B cell (primary cell): ENCODE data around the gene C16orf86. TPM values are rescaled to one million over a fixed set of nuclear protein-coding genes. Genes with fewer than 3 reads are reported as not detected.

Experiments
- ATAC-seq: fragments of 200-7000 bp; cut with Tn5 transposase; one replicate; pipeline ENCODE4 v1.10.0; 2021; ENCODE audit warnings: low read depth, mild to moderate bottlenecking, moderate number of reproducible peaks, moderate library complexity
- CTCF ChIA-PET: fragments of 350-600 bp; sonication (Branson Sonifier 250); formaldehyde crosslinking; loops from one replicate; lab custom pipeline; 2021; ENCODE audit warnings: antibody characterized with exemption, inconsistent platforms; lab: Charles Lee
- POLR2A ChIA-PET: fragments of 350-600 bp; sonication (Branson Sonifier 250); formaldehyde crosslinking; loops from one replicate; lab custom pipeline; 2021; ENCODE audit warnings: antibody characterized with exemption; lab: Charles Lee
- DNase-seq: peaks from one replicate; pipeline ENCODE4 v3.0.0; 2013
- H2AFZ ChIP-seq: 2 replicates; pipeline ENCODE4 v1.6.1; 2012; ENCODE audit warnings: mild to moderate bottlenecking, low read depth, low read length; ENCODE audit not compliant: insufficient read depth, poor library complexity, severe bottlenecking
- H3K27ac ChIP-seq, 2 donors: 1 replicate in 1 of 2; 2 replicates in 1 of 2; pipeline ENCODE4 v1.5.1; 2012 to 2013; ENCODE audit warnings: low read length in 2 of 2, mild to moderate bottlenecking in 2 of 2, moderate library complexity in 1 of 2
- H3K27me3 ChIP-seq, 4 experiments: fragments of 200-600 bp in 1 of 4; sonication (generic) in 1 of 4; replicated peaks in 1 of 4; 1 replicate in 2 of 4; 2 replicates in 2 of 4; pipeline versions ENCODE4 v1.6.1 to v1.7.0; 2013 to 2016; ENCODE audit warnings: low read length in 3 of 4, mild to moderate bottlenecking in 2 of 4, mixed read lengths in 1 of 4, moderate library complexity in 1 of 4; ENCODE audit not compliant: insufficient read depth in 4 of 4, control insufficient read depth in 3 of 4; ENCODE audit errors: control extremely low read depth in 1 of 4
- H3K36me3 ChIP-seq, 2 experiments: replicated peaks in 1 of 2; 1 replicate in 1 of 2; 2 replicates in 1 of 2; pipeline versions ENCODE4 v1.6.1 to v1.7.1; 2013; ENCODE audit warnings: low read length in 1 of 2; ENCODE audit not compliant: insufficient read depth in 2 of 2, control insufficient read depth in 1 of 2; ENCODE audit errors: control extremely low read depth in 1 of 2, extremely low read depth in 1 of 2
- H3K4me1 ChIP-seq, 2 donors: fragments of 200-600 bp in 1 of 2; sonication (generic) in 1 of 2; 1 replicate in 1 of 2; 2 replicates in 1 of 2; pipeline versions ENCODE4 v1.5.1 to v1.6.1; 2013 to 2017; ENCODE audit warnings: low read length in 2 of 2; ENCODE audit not compliant: control insufficient read depth in 2 of 2, insufficient read depth in 2 of 2
- H3K4me2 ChIP-seq: replicated peaks from 2 replicates; pipeline ENCODE3; 2012; ENCODE audit warnings: mild to moderate bottlenecking, low read depth, low read length; ENCODE audit not compliant: poor library complexity, severe bottlenecking
- H3K4me3 ChIP-seq, 5 experiments: fragments of 200-600 bp in 1 of 5; sonication (generic) in 1 of 5; 1 replicate in 3 of 5; 2 replicates in 2 of 5; pipeline versions ENCODE4 v1.5.1 to v1.7.0; 2011 to 2016; ENCODE audit warnings: low read length in 4 of 5, mild to moderate bottlenecking in 4 of 5, low read depth in 2 of 5, control low read depth in 1 of 5, moderate library complexity in 1 of 5; ENCODE audit not compliant: insufficient read depth in 1 of 5; ENCODE audit errors: control extremely low read depth in 1 of 5, extremely low read depth in 1 of 5
- H3K79me2 ChIP-seq: fragments of 200-600 bp; sonication (generic); one replicate; pipeline ENCODE4 v1.6.0; 2016; ENCODE audit warnings: low read length; ENCODE audit not compliant: control insufficient read depth, insufficient read depth
- H3K9ac ChIP-seq: fragments of 200-600 bp; sonication (generic); 2 replicates; pipeline ENCODE4 v1.6.1; 2017; ENCODE audit warnings: mild to moderate bottlenecking, low read length, moderate library complexity
- H3K9me3 ChIP-seq, 3 donors: one replicate each; pipeline versions ENCODE4 v1.6.1 to v1.7.1; 2013; ENCODE audit warnings: low read length in 2 of 3; ENCODE audit not compliant: control insufficient read depth in 2 of 3, insufficient read depth in 1 of 3; ENCODE audit errors: control extremely low read depth in 1 of 3
- H4K20me1 ChIP-seq: 2 replicates; pipeline ENCODE4 v1.6.0; 2012; ENCODE audit warnings: mild to moderate bottlenecking, low read length; ENCODE audit not compliant: insufficient read depth, control insufficient read depth, poor library complexity, severe bottlenecking
- H3K27ac Mint-ChIP-seq: one replicate; pipeline ENCODE4 v1.8.0; 2021; ENCODE audit warnings: mixed read lengths
- H3K27me3 Mint-ChIP-seq: one replicate; pipeline ENCODE4 v1.8.0; 2021; ENCODE audit warnings: mixed read lengths
- H3K4me1 Mint-ChIP-seq: one replicate; pipeline ENCODE4 v1.8.0; 2021; ENCODE audit warnings: mixed read lengths
- H3K4me3 Mint-ChIP-seq: one replicate; pipeline ENCODE4 v1.8.0; 2021; ENCODE audit warnings: mixed read lengths
- H3K9me3 Mint-ChIP-seq: one replicate; pipeline ENCODE4 v1.8.0; 2022; ENCODE audit warnings: mixed read lengths; ENCODE audit not compliant: insufficient read depth
- EZH2 ChIP-seq: IDR thresholded peaks from 2 replicates; pipeline ENCODE4 v1.6.1; 2012; ENCODE audit warnings: borderline replicate concordance, low read depth, mild to moderate bottlenecking, moderate library complexity, low read length; ENCODE audit not compliant: insufficient read depth, poor library complexity, severe bottlenecking
- WGBS: methylation state at CpG from one replicate; pipeline ENCODE4 v1.1.5; 2013; ENCODE audit warnings: missing lambda C conversion rate; ENCODE audit not compliant: insufficient coverage; 5-methylcytosine and 5-hydroxymethylcytosine counted together
- intact Hi-C: fragments of 100-400 bp; cut with micrococcal nuclease; formaldehyde crosslinking; loops from one replicate; pipeline ENCODE4 v1.10.0; 2022
- polyA plus RNA-seq: library from polyadenylated mRNA; depleted of rRNA; stranded (reverse); fragments of >200 nt; gene quantifications from 2 replicates; pipeline ENCODE4 v1.2.3, GENCODE V29; 2012
- total RNA-seq, 2 donors: library from RNA; stranded (reverse); fragments of 120-200 nt in 1 of 2; gene quantifications; 1 replicate in 1 of 2; 2 replicates in 1 of 2; pipeline versions ENCODE4 v1.2.3 to v1.2.4, GENCODE V29; 2013 to 2022
- TF ChIP-seq, protein P1 (sequence below): fragments of 200-600 bp; IDR thresholded peaks from one replicate; pipeline ENCODE4 v1.8.0; 2022; ENCODE audit warnings: antibody characterized with exemption, mild to moderate bottlenecking

Gene C16orf86
- total and polyA plus RNA-seq, 2 donors (not counting 1 experiment from before 2014, with no cell fraction given), result 9.9 to 18.0 TPM

DNA sequence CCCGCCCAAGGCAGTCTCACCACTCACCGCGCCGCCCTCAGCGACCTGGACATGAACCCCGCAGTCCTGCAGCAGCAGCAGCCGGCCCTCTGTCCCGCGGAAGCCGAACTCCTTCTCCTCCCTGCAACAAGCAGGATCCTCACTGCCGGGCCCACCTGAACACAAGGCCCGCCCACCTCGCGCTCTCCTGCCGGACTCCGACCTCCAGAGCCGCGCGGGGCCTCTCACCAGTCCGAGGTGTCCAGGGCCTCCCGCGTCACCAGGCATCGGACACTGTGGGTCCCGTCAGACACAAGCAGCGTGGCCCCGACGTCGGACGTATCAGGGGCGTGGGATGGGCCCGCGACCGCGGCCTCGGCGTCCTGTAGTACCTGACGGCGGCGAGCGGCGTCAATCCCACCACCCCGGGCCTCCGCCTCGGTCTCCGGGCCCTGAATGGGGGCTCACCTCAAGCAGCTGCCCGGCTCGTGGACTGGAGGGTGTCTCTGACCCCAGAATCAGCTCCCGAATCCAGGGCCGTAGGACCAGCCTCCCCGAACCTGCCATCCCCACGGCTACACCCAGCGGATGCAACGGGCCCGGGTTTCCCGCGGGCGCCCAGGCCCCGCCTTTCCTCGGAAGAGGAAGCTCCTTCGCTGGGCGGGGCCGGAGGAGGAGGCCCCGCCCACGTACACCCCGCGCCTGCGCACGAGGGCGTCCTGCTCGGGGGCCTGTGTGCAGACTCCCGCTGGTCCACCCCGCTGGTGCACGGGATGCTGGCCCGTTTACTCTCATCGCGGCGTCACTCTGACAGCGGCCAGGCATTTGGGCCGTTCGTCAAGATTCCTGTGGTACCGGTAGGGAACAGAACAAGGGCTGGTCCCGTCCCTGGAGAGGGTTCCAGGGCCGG is 6.7 kb upstream of the C16orf86 start, which contains the start of gene ACD:
ACD (minus strand) TSS at position 586 of the 889 bp plus-strand sequence; CDS start at position 546, 40 bp downstream.
- Mint-ChIP-seq H3K9me3 (no peaks in the 10 kb centered on the region), H3K27me3 (no peaks in the 10 kb centered on the region), H3K4me1 (peaks cover 33% of the 10 kb centered on the region), H3K4me3 (peak within 1 kb of the TSS; percentile 97), H3K27ac (peak within 1 kb of the TSS; percentile 97)
- H3K4me2 ChIP-seq, result peak within 1 kb of the TSS; percentile 99
- no peaks in the 10 kb centered on the region for H3K27me3 ChIP-seq
- WGBS, result under 1% methylated on average over 83 of the region's 83 CpGs
- H2AFZ ChIP-seq, result peak within 1 kb of the TSS; percentile 95
- no peak for TF ChIP-seq EZH2
- TF ChIP-seq, protein P1, sequence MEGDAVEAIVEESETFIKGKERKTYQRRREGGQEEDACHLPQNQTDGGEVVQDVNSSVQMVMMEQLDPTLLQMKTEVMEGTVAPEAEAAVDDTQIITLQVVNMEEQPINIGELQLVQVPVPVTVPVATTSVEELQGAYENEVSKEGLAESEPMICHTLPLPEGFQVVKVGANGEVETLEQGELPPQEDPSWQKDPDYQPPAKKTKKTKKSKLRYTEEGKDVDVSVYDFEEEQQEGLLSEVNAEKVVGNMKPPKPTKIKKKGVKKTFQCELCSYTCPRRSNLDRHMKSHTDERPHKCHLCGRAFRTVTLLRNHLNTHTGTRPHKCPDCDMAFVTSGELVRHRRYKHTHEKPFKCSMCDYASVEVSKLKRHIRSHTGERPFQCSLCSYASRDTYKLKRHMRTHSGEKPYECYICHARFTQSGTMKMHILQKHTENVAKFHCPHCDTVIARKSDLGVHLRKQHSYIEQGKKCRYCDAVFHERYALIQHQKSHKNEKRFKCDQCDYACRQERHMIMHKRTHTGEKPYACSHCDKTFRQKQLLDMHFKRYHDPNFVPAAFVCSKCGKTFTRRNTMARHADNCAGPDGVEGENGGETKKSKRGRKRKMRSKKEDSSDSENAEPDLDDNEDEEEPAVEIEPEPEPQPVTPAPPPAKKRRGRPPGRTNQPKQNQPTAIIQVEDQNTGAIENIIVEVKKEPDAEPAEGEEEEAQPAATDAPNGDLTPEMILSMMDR, result no peak
- peaks cover 13% of the 10 kb centered on the region for H4K20me1 ChIP-seq
- DNase-seq (peak; percentile 96), ATAC-seq (peak; percentile 67)
- peak within 1 kb of the TSS; percentile 88 to 93 for H3K27ac ChIP-seq
- H3K36me3 ChIP-seq, result peaks cover 0 to 33% of the 10 kb centered on the region in 2 experiments
- peaks cover 14 to 23% of the 10 kb centered on the region in 2 donors for H3K4me1 ChIP-seq
- H3K9me3 ChIP-seq, result no peaks in the 10 kb centered on the region
- intact Hi-C loops, result loop anchor here (1.0 to 10.0 kb wide), 8 partner anchors 8 to 1475 kb away; partner anchors contain the start of genes ATP6V0D1, CARMIL2, CHTF8 and FHOD1
- H3K9ac ChIP-seq, result peak within 1 kb of the TSS; percentile 91
- ChIA-PET POLR2A (interaction anchor here (0.6 to 2.3 kb wide), 9 partner anchors 13 to 275 kb away, joined by 3 to 14 read pairs (median 7); partner anchors contain the start of genes CARMIL2, CTCF and RIPOR1), CTCF (interaction anchor here (0.6 to 2.3 kb wide), 18 partner anchors 8 to 198 kb away, joined by 3 to 23 read pairs (median 4); partner anchors contain the start of genes ATP6V0D1, CARMIL2 and CTCF)
- H3K79me2 ChIP-seq, result peaks cover 8% of the 10 kb centered on the region
- H3K4me3 ChIP-seq, result peak within 1 kb of the TSS; percentile 80 to 99 (median 95)
